ENCODE results near the gene HAX1.
A peak's percentile ranks its signal among the peaks of the same experiment; 100 is the strongest.
"Not testable (repeated sequence)": the region's sequence is repeated elsewhere in the genome, so short reads cannot be mapped to it uniquely, and the experiment has no call there.

The HAX1 gene

GRCh38 chr1:154272217-154272998, at the start of gene HAX1:
Gene HAX1 (plus strand): TSS chr1:154272629. CDS start chr1:154272724, 95 bp downstream.
- peak; percentile 99 for DNase-seq

GRCh38 chr1:154222918-154223317, 49.5 kb upstream of the HAX1 start:
- no peak for DNase-seq

- DNase-seq: no peak
Observed at GRCh38 chr1:154223621-154224020, 48.8 kb upstream of the HAX1 start.

- no peak for DNase-seq
Observed at GRCh38 chr1:154225370-154225769, 47.1 kb upstream of the HAX1 start.

- DNase-seq: not testable (repeated sequence)
Observed at GRCh38 chr1:154231112-154231511, 41.3 kb upstream of the HAX1 start.

- not testable (repeated sequence) for DNase-seq
Observed at GRCh38 chr1:154233127-154233526, 39.3 kb upstream of the HAX1 start.

- DNase-seq: no peak
Observed at GRCh38 chr1:154236855-154237254, 35.6 kb upstream of the HAX1 start.

GRCh38 chr1:154237435-154237834, 35.0 kb upstream of the HAX1 start:
- DNase-seq: no peak

- DNase-seq: no peak
Observed at GRCh38 chr1:154237880-154238506, 34.4 kb upstream of the HAX1 start.

- no peak for DNase-seq
Observed at GRCh38 chr1:154239491-154239890, 32.9 kb upstream of the HAX1 start.

- no peak for DNase-seq
Observed at GRCh38 chr1:154240294-154240833, 32.1 kb upstream of the HAX1 start.

GRCh38 chr1:154241703-154242351, 30.6 kb upstream of the HAX1 start:
- no peak for DNase-seq

GRCh38 chr1:154253671-154254070, 18.8 kb upstream of the HAX1 start:
- no peak for DNase-seq

- DNase-seq: no peak
Observed at GRCh38 chr1:154256686-154257085, 15.7 kb upstream of the HAX1 start.

GRCh38 chr1:154258784-154259183, 13.6 kb upstream of the HAX1 start:
- DNase-seq: no peak

GRCh38 chr1:154260127-154260526, 12.3 kb upstream of the HAX1 start:
- no peak for DNase-seq

GRCh38 chr1:154263465-154264332, 8.7 kb upstream of the HAX1 start:
- no peak for DNase-seq

- DNase-seq: no peak
Observed at GRCh38 chr1:154264454-154264853, 8.0 kb upstream of the HAX1 start.

- DNase-seq: no peak
Observed at GRCh38 chr1:154265586-154265985, 6.8 kb upstream of the HAX1 start.

- DNase-seq: no peak
Observed at GRCh38 chr1:154270833-154271232, 1.6 kb upstream of the HAX1 start.

GRCh38 chr1:154272999-154273563, 652 bp downstream of the HAX1 start:
- no peak for DNase-seq

- peak; percentile 72 for DNase-seq
Observed at GRCh38 chr1:154276797-154277196, 4.4 kb downstream of the HAX1 start.

All from activated effector memory CD4-positive, alpha-beta T cell treated with anti-CD3 and anti-CD28 coated beads, Interleukin-2, amount 50 U/mL, for 16 hours (primary cell).